HG02798 (cell line): Measurements from ENCODE around the gene JAK1.
"Not testable (repeated sequence)": the region's sequence is repeated elsewhere in the genome, so short reads cannot be mapped to it uniquely, and the experiment has no call there.

Source experiments
- ATAC-seq: cut with Tn5 transposase; IDR thresholded peaks from one replicate; pipeline ENCODE4 v1.9.1; 2021; ENCODE audit warnings: mild to moderate bottlenecking; ENCODE audit not compliant: unreplicated experiment, poor library complexity

JAK1 gene

DNA sequence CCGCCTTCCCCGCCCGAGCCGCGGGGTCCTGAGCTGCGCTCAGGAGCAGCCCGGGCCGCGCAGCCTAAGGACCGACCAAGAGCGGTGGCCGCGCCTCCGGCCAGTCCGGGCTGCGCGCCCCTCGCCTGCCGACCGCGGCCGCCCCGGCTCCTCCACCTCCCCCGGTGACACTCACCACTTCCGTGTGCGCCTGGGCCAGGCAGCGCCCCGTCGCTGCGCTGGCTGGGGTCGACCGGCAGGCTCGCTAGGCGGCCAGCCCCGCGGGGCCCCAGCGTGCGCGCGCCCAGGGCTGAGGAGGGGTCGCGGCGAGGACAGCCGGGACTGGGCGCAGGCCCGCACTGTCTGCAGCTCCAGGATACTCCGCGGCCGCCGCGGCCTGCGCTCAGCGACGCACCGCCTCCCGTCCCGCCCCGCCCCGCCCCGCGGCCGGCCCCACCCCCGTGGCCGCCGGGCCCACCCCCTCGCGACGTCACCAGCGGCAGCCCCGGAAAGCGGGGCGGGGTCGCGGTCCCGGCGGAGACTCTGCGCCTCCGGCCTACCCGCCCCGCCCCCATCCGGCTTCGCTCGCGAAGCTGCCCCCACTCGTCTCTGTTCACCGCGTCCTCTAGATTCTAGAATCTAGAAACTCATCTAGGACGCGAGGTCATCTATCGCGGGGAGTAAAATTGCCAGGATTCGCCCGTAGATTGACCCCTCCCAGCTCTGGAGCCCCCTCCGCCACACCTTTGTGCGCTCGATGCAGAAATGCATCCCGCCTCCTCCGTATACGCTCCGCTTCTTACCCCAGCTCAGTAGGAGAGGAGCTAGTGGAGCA, at the start of gene JAK1:
Gene JAK1, minus strand, starts transcription at position 392 of the 814 bp plus-strand sequence. CDS start 80,285 bp downstream, outside the sequence.
- ATAC-seq, result peak; percentile 83

DNA sequence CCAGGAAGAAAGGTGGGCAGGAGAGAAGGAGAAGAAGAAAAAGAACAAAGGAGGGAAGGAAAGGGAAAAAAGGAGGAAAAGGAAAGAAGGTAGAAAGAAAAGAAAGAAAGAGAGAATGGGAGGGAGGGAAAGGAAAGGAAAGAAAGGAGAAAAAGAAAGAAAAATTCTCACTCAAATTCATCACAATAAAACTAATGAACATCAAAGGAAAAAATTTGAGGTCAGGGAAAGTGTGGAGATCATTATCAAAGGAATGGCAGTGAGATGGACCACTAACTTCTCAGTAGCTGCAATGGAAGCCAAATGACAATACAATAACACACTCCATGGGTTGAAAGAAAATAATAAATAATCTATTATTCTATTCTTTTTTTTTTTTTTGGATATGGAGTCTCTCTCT, 48.0 kb upstream of the JAK1 start:
- no peak for ATAC-seq

- no peak for ATAC-seq
Observed at GRCh38 chr1:65011983-65012382, 45.6 kb upstream of the JAK1 start.

- ATAC-seq, result no peak
Observed at GRCh38 chr1:65009724-65010420, 43.5 kb upstream of the JAK1 start.

GRCh38 chr1:65009176-65009575, 42.8 kb upstream of the JAK1 start:
- ATAC-seq, result no peak

- ATAC-seq, result no peak
Observed at GRCh38 chr1:65006806-65007205, 40.5 kb upstream of the JAK1 start.

DNA sequence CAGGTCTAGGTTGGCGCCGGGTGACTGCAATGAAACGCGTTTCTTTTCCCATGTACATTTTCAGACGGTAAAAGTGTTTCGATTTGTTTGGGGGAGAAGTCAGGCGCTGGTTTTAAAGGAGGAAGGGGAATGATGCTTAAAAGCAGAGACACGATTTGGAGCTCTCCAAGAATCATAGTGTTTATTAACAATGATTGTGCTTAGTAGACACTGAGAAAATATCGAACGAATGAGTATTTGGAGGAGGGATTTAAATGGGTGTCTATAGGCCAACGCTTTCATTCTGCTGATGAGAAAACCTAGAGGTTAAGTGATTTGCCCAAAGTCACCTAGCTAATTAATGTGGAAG, 36.9 kb upstream of the JAK1 start:
- no peak for ATAC-seq

GRCh38 chr1:65002508-65003315, 36.4 kb upstream of the JAK1 start:
- ATAC-seq, result peak; percentile 85

GRCh38 chr1:65002156-65002507, 35.8 kb upstream of the JAK1 start:
- ATAC-seq, result no peak

DNA sequence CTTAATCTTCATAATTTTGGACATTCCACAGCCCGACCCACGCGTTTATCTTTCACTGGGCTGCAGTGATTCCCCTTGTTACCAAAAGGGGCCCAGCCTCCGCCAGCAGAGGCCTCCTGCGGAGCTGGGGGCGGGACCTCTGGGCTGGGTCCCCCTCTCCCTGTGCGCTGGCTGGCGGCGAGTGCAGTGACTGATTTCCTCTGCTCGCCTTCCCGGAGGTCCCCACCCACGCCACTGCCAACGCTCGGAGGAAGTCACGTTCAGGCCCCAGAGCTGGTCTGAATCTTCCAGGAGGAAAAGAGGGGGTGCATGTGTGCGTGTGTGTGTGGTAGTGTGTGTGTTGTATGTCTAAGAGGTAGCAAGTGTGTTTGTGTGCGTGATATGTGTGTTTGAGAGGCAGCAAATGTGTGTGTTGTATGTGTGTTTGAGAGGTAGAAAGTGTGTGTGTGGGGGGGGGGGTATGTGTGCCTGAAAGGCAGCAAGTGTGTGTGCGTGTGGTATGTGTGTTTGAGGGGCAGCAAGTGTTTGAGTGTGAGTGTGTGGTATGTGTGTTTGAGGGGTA, 35.0 kb upstream of the JAK1 start:
- ATAC-seq, result no peak

- ATAC-seq, result not testable (repeated sequence)
Observed at GRCh38 chr1:64998425-64998948, 32.1 kb upstream of the JAK1 start.

DNA sequence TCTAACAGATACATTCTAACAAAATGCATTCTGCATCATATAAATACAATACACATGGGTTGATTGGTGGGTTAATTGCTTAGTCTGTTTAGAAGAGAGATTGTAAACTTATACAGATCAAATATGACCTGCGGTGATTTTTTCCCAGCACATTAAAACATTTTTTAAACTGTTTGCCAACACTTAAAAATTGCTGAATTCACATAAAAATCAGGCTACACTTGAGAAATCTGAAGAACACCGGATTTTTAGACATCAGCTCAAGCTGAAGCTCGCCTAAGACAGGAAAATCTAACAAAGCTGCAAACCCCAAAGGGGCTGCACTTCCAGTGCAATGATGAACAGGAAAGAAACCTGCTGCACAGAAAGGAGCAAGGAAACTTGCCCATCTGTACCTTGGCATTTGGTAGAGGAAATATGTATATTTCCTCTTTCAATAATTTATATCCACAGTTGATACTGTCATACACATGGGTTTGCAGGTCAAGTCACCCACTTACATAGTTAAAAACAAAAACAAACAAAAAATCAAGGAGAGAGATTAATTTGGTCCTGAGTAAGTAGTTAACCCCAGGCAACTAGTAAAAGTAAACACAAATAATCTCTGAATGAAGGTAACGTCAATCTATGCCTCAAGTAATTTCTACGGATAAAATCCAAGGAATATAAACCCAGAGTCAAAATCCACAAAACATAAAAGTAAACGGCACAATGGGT, 30.4 kb upstream of the JAK1 start:
- ATAC-seq, result no peak

DNA sequence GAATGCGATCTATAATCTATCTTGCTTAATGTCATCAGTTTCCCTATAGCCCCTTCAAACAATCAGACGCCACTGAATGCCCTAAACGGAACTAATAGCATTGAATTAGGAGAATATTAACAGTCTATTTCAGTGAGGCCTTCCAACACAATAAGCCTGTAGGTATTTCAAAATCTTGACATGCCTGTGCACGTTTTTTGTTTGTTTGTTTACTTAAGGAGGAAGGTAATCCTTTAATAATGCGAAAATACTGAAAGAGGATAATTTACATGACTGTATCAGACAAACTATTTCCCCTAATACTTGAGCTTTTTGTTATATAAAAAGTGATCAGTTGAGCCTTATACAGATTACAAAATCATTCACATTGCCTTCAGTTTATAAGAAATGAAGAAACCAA, 29.0 kb upstream of the JAK1 start:
- no peak for ATAC-seq

DNA sequence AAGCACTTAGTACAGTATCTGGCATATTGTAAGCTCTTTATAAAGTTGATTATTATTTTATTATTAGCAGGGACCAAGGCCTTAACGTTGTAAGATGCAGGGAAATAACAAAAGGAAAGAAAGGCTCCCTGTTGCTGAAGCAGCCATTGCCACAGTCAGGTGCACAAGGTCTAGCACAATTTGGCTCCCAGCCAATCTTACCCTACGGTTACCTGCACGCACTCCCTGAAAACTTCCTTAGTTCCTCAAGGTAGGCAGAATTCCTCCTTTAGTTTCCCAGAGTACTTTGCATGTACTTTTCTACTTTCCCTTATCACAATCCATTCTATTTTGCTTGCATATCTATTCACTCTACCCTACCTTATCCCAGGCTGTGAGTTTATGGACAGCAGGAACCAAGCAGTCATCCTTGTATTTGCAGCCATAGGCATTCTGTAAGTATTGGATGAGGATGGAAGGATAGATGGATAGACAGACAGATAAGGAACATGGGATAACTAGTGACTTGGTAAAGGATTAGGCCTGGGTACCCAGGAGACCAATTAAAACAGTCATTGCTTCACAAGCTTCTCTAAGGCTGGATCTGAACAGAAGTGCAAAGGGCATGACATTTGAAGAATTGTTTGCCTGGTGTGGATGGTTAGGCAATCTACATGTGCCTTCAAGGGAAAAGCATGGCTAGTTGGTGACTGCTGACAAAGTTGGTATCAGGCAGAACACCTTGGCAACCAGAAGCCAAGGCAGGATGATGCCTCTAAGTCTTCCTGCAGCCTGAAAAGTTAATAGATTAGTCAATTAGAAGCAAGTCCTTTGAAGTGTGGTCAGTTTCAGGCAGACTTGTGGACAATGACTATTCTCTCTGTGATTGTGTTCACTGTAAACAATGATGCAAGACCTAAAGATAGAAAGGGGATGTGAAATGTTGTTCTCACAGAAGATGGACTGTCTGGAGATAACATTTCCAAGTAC, 20.8 kb upstream of the JAK1 start:
- peak; percentile 94 for ATAC-seq

DNA sequence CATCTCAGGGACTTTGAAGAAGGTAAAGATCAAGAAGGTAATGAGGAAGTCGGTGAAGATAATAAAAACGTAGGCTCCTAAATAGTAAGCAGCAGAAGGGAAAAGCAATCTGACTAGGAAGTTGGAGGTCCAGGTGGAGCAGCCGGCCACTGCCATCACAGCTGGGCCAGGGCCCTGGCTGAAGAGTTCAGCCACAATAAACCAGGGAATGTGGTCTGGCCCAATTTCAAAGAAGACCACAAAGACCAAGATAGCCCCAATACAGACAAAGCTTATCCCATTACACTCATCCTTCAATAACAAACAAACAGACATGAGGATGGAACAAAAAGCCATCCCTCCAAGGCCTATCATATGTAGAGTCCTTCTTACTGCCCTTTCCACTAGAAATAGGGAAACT, 18.4 kb upstream of the JAK1 start:
- ATAC-seq, result no peak

GRCh38 chr1:64984106-64984505, 17.8 kb upstream of the JAK1 start:
- ATAC-seq, result no peak

- ATAC-seq, result no peak
Observed at GRCh38 chr1:64983110-64983509, 16.8 kb upstream of the JAK1 start.

- no peak for ATAC-seq
Observed at GRCh38 chr1:64981601-64982533, 15.5 kb upstream of the JAK1 start.
